ENCODE measurements around the gene GRIK4. TPM values are rescaled to one million over a fixed set of nuclear protein-coding genes. Genes with fewer than 3 reads are reported as not detected.

GRIK4 gene
- total and polyA plus RNA-seq, 2 donors (not counting 3 experiments of a cell fraction or from before 2014, with no cell fraction given) = 0.81 to 1.6 TPM

DNA sequence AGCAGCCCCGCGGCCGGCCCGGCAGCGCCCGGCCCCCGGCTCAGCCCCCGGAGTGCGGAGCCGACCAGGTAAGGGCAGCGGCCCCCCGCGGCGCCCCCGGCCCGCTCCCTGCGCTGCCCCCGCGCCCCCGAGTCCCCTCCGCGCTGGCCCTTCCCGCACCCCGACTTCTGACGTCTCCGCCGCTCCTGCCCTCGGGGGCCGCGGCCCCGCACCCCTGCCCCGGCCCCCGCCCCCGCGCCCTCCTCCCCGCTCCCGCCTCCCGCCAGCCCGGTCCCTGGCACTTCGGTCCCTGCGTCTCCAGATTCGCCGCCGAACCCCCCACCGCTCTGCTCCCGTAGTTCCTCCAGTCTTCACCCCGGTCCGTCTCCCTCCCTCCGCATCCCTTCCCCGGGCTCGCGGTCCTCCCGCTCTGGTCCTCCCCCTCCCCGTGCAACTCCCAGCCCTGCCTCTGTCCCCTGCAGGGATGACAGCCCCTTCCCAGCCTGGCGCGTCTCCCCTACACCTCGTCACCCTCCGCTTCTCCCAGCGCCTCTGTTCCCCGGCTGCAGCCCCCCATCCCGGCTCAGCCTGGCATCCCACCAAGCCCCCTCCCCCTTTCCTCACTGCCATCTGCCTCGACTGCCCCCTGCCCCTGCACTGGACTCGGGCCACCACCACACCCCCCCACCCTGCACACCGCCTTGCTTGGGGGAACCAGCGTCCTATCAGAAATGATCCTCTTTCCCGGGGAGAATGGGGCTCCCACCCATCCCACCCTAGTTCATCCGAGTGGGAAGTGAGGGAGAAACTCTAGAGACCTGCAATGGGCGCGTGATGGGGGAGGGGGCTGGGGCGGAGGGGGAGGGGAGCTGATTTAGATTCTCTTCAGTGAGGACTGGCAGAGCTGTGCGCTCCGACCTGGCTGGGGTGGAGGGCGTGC, 531 bp downstream of the GRIK4 start:
- no peaks in the 10 kb centered on the region for H3K79me2 ChIP-seq (ENCODE audit: control insufficient read depth, insufficient read depth, low read length)
- no peaks in the 10 kb centered on the region for H4K20me1 ChIP-seq (replicated peaks; ENCODE audit: control insufficient read depth, extremely low read depth, insufficient read depth, low read length)
- POLR2A ChIA-PET = no interaction called here
- H3K27ac ChIP-seq (ENCODE audit: insufficient read depth, low read depth, low read length) = no peak overlapping the region
- peaks cover 3 to 4% of the 10 kb centered on the region in 2 experiments for H3K27me3 ChIP-seq (ENCODE audit: control insufficient read depth in 2 of 2, insufficient read depth in 2 of 2, low read length in 2 of 2)
- TF ChIP-seq, protein P1, sequence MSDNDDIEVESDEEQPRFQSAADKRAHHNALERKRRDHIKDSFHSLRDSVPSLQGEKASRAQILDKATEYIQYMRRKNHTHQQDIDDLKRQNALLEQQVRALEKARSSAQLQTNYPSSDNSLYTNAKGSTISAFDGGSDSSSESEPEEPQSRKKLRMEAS (IDR thresholded peaks at IDR 0.05; ENCODE audit: insufficient read depth, insufficient read length) = no peak
- TF ChIP-seq POLR2AphosphoS5 (IDR thresholded peaks at IDR 0.05; ENCODE audit: insufficient read depth, low read depth, low read length) (no peak), GATA2 (IDR thresholded peaks at IDR 0.05; ENCODE audit: insufficient read depth, insufficient read length, low read depth, low read length) (no peak), JUN (IDR thresholded peaks at IDR 0.05; ENCODE audit: borderline replicate concordance, insufficient read depth, insufficient read length, low read depth) (no peak), EZH2 (IDR thresholded peaks at IDR 0.05; ENCODE audit: borderline replicate concordance, low read depth, low read length, severe bottlenecking) (no peak), FOS (IDR thresholded peaks at IDR 0.05; ENCODE audit: borderline replicate concordance, insufficient read depth, low read length) (no peak), MYC (IDR thresholded peaks at IDR 0.05; ENCODE audit: low read depth, low read length) (no peak), POLR2A (IDR thresholded peaks at IDR 0.05; ENCODE audit: low read depth, low read length) (no peak)
- TF ChIP-seq, protein P2, sequence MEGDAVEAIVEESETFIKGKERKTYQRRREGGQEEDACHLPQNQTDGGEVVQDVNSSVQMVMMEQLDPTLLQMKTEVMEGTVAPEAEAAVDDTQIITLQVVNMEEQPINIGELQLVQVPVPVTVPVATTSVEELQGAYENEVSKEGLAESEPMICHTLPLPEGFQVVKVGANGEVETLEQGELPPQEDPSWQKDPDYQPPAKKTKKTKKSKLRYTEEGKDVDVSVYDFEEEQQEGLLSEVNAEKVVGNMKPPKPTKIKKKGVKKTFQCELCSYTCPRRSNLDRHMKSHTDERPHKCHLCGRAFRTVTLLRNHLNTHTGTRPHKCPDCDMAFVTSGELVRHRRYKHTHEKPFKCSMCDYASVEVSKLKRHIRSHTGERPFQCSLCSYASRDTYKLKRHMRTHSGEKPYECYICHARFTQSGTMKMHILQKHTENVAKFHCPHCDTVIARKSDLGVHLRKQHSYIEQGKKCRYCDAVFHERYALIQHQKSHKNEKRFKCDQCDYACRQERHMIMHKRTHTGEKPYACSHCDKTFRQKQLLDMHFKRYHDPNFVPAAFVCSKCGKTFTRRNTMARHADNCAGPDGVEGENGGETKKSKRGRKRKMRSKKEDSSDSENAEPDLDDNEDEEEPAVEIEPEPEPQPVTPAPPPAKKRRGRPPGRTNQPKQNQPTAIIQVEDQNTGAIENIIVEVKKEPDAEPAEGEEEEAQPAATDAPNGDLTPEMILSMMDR (IDR thresholded peaks at IDR 0.05; ENCODE audit: extremely low read depth in 1 of 2, insufficient read depth in 1 of 2, low read depth in 1 of 2, low read length in 2 of 2) = no peak
- H3K4me3 ChIP-seq (replicated peaks in 1 of 3; ENCODE audit: insufficient read depth in 1 of 3, low read depth in 1 of 3, low read length in 3 of 3) = peak overlapping the region in 1 of 3 experiments; percentile 25
- dilution Hi-C loops (cut with MboI; ENCODE audit: extremely low pct_ligation_motif_present, low sequenced_read_pairs) = no loop called here
- peaks cover 1% of the 10 kb centered on the region for H3K4me1 ChIP-seq (ENCODE audit: control insufficient read depth, extremely low read depth, insufficient read depth, low read length)
- H3K4me2 ChIP-seq (ENCODE audit: insufficient read depth, low read length) = no peak overlapping the region
- no peak overlapping the region for H3K9ac ChIP-seq (replicated peaks; ENCODE audit: extremely low read depth, insufficient read depth, low read length)
- no peaks in the 10 kb centered on the region for H3K9me1 ChIP-seq (replicated peaks; ENCODE audit: control insufficient read depth, extremely low read depth, insufficient read depth, low read length)
- intact Hi-C loops (cut with micrococcal nuclease) = loop anchor here (1.0 to 5.0 kb wide), 11 partner anchors 54 to 682 kb away; no protein-coding TSS in a partner anchor
- no TSS peak for BruUV-seq (replicated peaks)
- no peaks in the 10 kb centered on the region for H3K36me3 ChIP-seq (ENCODE audit: control insufficient read depth in 2 of 2, extremely low read depth in 1 of 2, insufficient read depth in 2 of 2, low read length in 2 of 2)
- H3K9me3 ChIP-seq (replicated peaks; ENCODE audit: control insufficient read depth, insufficient read depth, low read length) = no peaks in the 10 kb centered on the region
- CTCF ChIA-PET = interaction anchor here (0.6 to 8.1 kb wide), 46 partner anchors 10 to 683 kb away, joined by 3 to 289 read pairs (median 4); no protein-coding TSS in a partner anchor
- no peak for FAIRE-seq
- peak overlapping the region; percentile 38 for H2AFZ ChIP-seq (ENCODE audit: low read depth, low read length)
- no peak for DNase-seq (ENCODE audit: low read depth, low spot score)
